GM12878 (cell line): ENCODE data around the gene MLIP. TPM values are rescaled to one million over a fixed set of nuclear protein-coding genes. Genes with fewer than 3 reads are reported as not detected.

Experiments
- ATAC-seq: fragments of 200-7000 bp; cut with Tn5 transposase; 3 replicates; pipeline ENCODE4 v1.9.1; 2020; ENCODE audit warnings: mild to moderate bottlenecking, moderate library complexity
- BruUV-seq: library from RNA; stranded (reverse); fragments of 400-500 nt; replicated peaks from 2 replicates; lab custom pipeline; 2021; lab: Mats Ljungman, UMichigan
- CTCF ChIA-PET: fragments of 300-600 bp; sonication (Branson Sonifier 250); formaldehyde crosslinking; extraction: SDS; loops from one replicate; lab custom pipeline; 2021; ENCODE audit warnings: inconsistent platforms; lab: Yijun Ruan, JAX
- POLR2A ChIA-PET: fragments of 350-600 bp; formaldehyde crosslinking; extraction: SDS; loops from one replicate; lab custom pipeline; 2021; ENCODE audit warnings: inconsistent platforms; lab: Charles Lee
- RAD21 ChIA-PET: fragments of 300-600 bp; sonication (Branson Sonifier 250); formaldehyde crosslinking; loops from one replicate; lab custom pipeline; 2023; ENCODE audit warnings: antibody characterized with exemption; ENCODE audit not compliant: unreplicated experiment; lab: Charles Lee
- SMC1A ChIA-PET: fragments of 300-600 bp; sonication (Branson Sonifier 250); formaldehyde crosslinking; loops from one replicate; lab custom pipeline; 2023; ENCODE audit not compliant: unreplicated experiment, uncharacterized antibody; lab: Charles Lee
- DNase-seq: peaks from one replicate; pipeline ENCODE4 v3.0.0-alpha.2; 2011; ENCODE audit warnings: low read depth, low spot score
- FAIRE-seq: peaks from 3 replicates; lab custom pipeline; 2011; peaks lifted over from hg19 to GRCh38; lab: Jason Lieb, UNC
- H2AFZ ChIP-seq: 2 replicates; pipeline ENCODE4 v1.6.0; 2011; ENCODE audit warnings: low read depth, low read length, control low read depth; ENCODE audit not compliant: control insufficient read depth
- H3K27ac ChIP-seq: 2 replicates; pipeline ENCODE4 v1.5.1; 2011; ENCODE audit warnings: control low read depth; ENCODE audit not compliant: control insufficient read depth, insufficient read depth
- H3K27me3 ChIP-seq, 2 experiments: replicated peaks in 1 of 2; 2 replicates each; pipeline versions ENCODE4 v1.6.0 to v1.6.1; 2011; ENCODE audit warnings: low read length in 1 of 2; ENCODE audit not compliant: control insufficient read depth in 2 of 2, insufficient read depth in 2 of 2
- H3K36me3 ChIP-seq, 2 experiments: 2 replicates each; pipeline ENCODE4 v1.5.1; 2011; ENCODE audit warnings: low read length in 1 of 2; ENCODE audit not compliant: control insufficient read depth in 2 of 2, insufficient read depth in 2 of 2
- H3K4me1 ChIP-seq: 2 replicates; pipeline ENCODE4 v1.6.1; 2011; ENCODE audit warnings: mild to moderate bottlenecking, low read length, moderate library complexity, mixed read lengths; ENCODE audit not compliant: control insufficient read depth, insufficient read depth
- H3K4me2 ChIP-seq: 2 replicates; pipeline ENCODE4 v1.6.0; 2011; ENCODE audit warnings: control low read depth; ENCODE audit not compliant: control insufficient read depth, insufficient read depth
- H3K4me3 ChIP-seq: fragments of 200-600 bp; sonication (generic); 2 replicates; pipeline ENCODE4 v1.5.1; 2016
- H3K79me2 ChIP-seq: 2 replicates; pipeline ENCODE4 v1.6.0; 2011; ENCODE audit warnings: low read length; ENCODE audit not compliant: control insufficient read depth, insufficient read depth
- H3K9ac ChIP-seq: 2 replicates; pipeline ENCODE4 v1.8.0; 2011; ENCODE audit warnings: low read length, control low read depth, mixed read lengths; ENCODE audit not compliant: control insufficient read depth, insufficient read depth
- H3K9me3 ChIP-seq: replicated peaks from 3 replicates; pipeline ENCODE4 v1.5.1; 2011; ENCODE audit warnings: mild to moderate bottlenecking, low read length; ENCODE audit not compliant: control insufficient read depth, insufficient read depth
- H4K20me1 ChIP-seq: 2 replicates; pipeline ENCODE4 v1.6.0; 2011; ENCODE audit not compliant: control insufficient read depth, insufficient read depth
- CREB1 ChIP-seq: IDR thresholded peaks from 2 replicates; pipeline ENCODE4 v1.6.1; 2012; ENCODE audit warnings: low read depth, mild to moderate bottlenecking, inconsistent platforms
- CREM ChIP-seq: IDR thresholded peaks from 2 replicates; pipeline ENCODE4 v1.6.1; 2014; ENCODE audit warnings: antibody characterized with exemption, low read depth
- ETV6 ChIP-seq, 2 experiments: fragments of 450-650 bp in 1 of 2; IDR thresholded peaks in 1 of 2; conservative IDR thresholded peaks in 1 of 2; 2 replicates each; pipeline ENCODE4 v1.6.1; 2014; ENCODE audit warnings: antibody characterized with exemption in 1 of 2, borderline replicate concordance in 1 of 2, low read depth in 1 of 2, mild to moderate bottlenecking in 1 of 2, moderate library complexity in 1 of 2
- FOS ChIP-seq: IDR thresholded peaks from 3 replicates; pipeline ENCODE4 v1.6.1; 2011; ENCODE audit warnings: borderline replicate concordance; ENCODE audit not compliant: insufficient read length; ENCODE audit errors: extremely low read depth
- HDAC2 ChIP-seq: fragments of 200-600 bp; sonication (generic); IDR thresholded peaks from 2 replicates; pipeline ENCODE4 v1.6.1; 2017
- IKZF1 ChIP-seq: fragments of 450-650 bp; conservative IDR thresholded peaks from 2 replicates; pipeline ENCODE4 v1.6.1; 2017; ENCODE audit warnings: antibody characterized with exemption, mild to moderate bottlenecking
- IRF4 ChIP-seq: IDR thresholded peaks from 2 replicates; pipeline ENCODE4 v1.6.1; 2011; ENCODE audit warnings: low read depth, low read length
- JUND ChIP-seq: IDR thresholded peaks from 2 replicates; pipeline ENCODE4 v1.6.1; 2012; ENCODE audit warnings: low read depth, mild to moderate bottlenecking, low read length, improper control_type of control experiment, moderate library complexity
- KAT2A ChIP-seq: conservative IDR thresholded peaks from 2 replicates; pipeline ENCODE4 v1.6.1; 2011; ENCODE audit warnings: low read depth, low read length; ENCODE audit not compliant: control insufficient read depth
- NFIC ChIP-seq: IDR thresholded peaks from 2 replicates; pipeline ENCODE4 v1.6.1; 2012; ENCODE audit warnings: low read depth, mild to moderate bottlenecking, inconsistent platforms, low read length, moderate library complexity
- PAX5 ChIP-seq: IDR thresholded peaks from 2 replicates; pipeline ENCODE4 v1.6.1; 2011; ENCODE audit warnings: low read depth, low read length, borderline replicate concordance
- POLR2AphosphoS5 ChIP-seq: IDR thresholded peaks from 2 replicates; pipeline ENCODE4 v1.6.1; 2011; ENCODE audit warnings: mild to moderate bottlenecking, low read length, inconsistent platforms
- SMAD1 ChIP-seq: fragments of 450-650 bp; IDR thresholded peaks from 2 replicates; pipeline ENCODE4 v1.6.1; 2018; ENCODE audit warnings: mild to moderate bottlenecking, low read depth; ENCODE audit not compliant: partially characterized antibody
- SP1 ChIP-seq: IDR thresholded peaks from one replicate; pipeline ENCODE4 v1.6.1; 2011; ENCODE audit warnings: low read depth, low read length
- in situ Hi-C: fragments of 300-500 bp; cut with MboI; formaldehyde crosslinking; loops from 9 replicates; pipeline ENCODE4 v1.14.3; 2018; ENCODE audit warnings: mixed read lengths
- intact Hi-C: fragments of 100-400 bp; cut with micrococcal nuclease; formaldehyde crosslinking; loops from one replicate; pipeline ENCODE4 v1.14.2; 2022; ENCODE audit not compliant: unreplicated experiment
- polyA plus RNA-seq, 11 experiments: library from polyadenylated mRNA; depleted of rRNA in 4 of 11; unstranded in 6 of 11; stranded (reverse) in 5 of 11; fragments of >200 nt; fragmentation: Nextera tagmentation in 4 of 11; fragmentation: Illumina TruSeq in 1 of 11; extraction: Ambion mirVana in 4 of 11; extraction: Trizol in 1 of 11; gene quantifications; 1 replicate in 1 of 11; 2 replicates in 10 of 11; pipeline versions ENCODE4 v1.2.1 to v1.2.3, GENCODE V29; 2011 to 2016; ENCODE audit warnings: inconsistent platforms in 2 of 11, missing spikeins in 2 of 11, low read depth in 1 of 11
- total RNA-seq, 4 experiments: library from RNA; depleted of rRNA in 3 of 4; stranded (reverse); fragments of >200 nt in 3 of 4; fragmentation: Illumina TruSeq in 1 of 4; extraction: Trizol in 1 of 4; gene quantifications; 2 replicates each; pipeline versions ENCODE4 v1.2.1 to v1.2.3, GENCODE V29; 2013 to 2021
- TF ChIP-seq, protein P1 (sequence below): IDR thresholded peaks from 2 replicates; pipeline ENCODE4 v1.6.1; 2012; ENCODE audit warnings: mild to moderate bottlenecking, low read depth, low read length
- TF ChIP-seq, protein P2 (sequence below): fragments of 450-650 bp; IDR thresholded peaks from 2 replicates; pipeline ENCODE4 v1.6.1; 2017; ENCODE audit warnings: antibody characterized with exemption, mild to moderate bottlenecking, moderate library complexity
- TF ChIP-seq, protein P3 (sequence below): IDR thresholded peaks from 2 replicates; pipeline ENCODE4 v1.6.1; 2011; ENCODE audit warnings: borderline replicate concordance, low read depth, mild to moderate bottlenecking, moderate library complexity, mixed read lengths, low read length; ENCODE audit not compliant: insufficient read depth; ENCODE audit errors: extremely low read length

MLIP gene
- total and polyA plus RNA-seq, 10 of the 15 experiments (the other 5 are each of a cell fraction or from before 2014, with no cell fraction given): not detected

DNA sequence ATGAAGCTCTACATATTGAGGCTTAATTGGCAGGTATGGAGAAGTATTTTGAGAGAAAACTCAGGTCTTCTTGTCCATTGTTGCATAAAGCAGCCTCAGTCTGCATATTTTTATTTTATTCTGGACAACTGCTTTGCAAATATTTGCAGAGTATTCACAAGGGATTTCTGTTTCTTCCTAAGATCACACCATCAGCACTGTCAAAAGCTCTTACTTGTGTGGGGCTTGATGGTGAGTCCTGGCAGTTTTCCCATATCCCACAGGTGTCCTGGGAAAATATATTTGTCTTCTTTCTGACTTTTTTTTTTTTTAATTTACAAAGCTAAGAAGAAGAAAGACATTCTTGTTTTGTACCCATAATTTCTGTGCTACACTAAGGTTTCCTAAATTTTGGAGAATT, 16.9 kb upstream of the MLIP start:
- H3K9me3 ChIP-seq: no peaks in the 10 kb centered on the region
- H3K27me3 ChIP-seq: no peaks in the 10 kb centered on the region; a peak in 1 of 4 replicates
- H3K4me3 ChIP-seq: no peak overlapping the region
- no peaks in the 10 kb centered on the region for H3K79me2 ChIP-seq
- H3K4me1 ChIP-seq: no peaks in the 10 kb centered on the region
- CTCF ChIA-PET: no interaction called here
- ATAC-seq: no peak
- TF ChIP-seq SP1 (no peak), HDAC2 (no peak), JUND (no peak), PAX5 (no peak), IKZF1 (no peak), FOS (no peak), IRF4 (no peak), CREM (no peak), CREB1 (no peak), POLR2AphosphoS5 (no peak), NFIC (no peak), ETV6 (conservative IDR thresholded peaks at IDR 0.05 in 1 of 2, IDR thresholded peaks at IDR 0.05 in 1 of 2; ENCODE audit: borderline replicate concordance in 1 of 2, low read depth in 1 of 2) (no peak), SMAD1 (no peak), KAT2A (no peak)
- TF ChIP-seq, protein P1, sequence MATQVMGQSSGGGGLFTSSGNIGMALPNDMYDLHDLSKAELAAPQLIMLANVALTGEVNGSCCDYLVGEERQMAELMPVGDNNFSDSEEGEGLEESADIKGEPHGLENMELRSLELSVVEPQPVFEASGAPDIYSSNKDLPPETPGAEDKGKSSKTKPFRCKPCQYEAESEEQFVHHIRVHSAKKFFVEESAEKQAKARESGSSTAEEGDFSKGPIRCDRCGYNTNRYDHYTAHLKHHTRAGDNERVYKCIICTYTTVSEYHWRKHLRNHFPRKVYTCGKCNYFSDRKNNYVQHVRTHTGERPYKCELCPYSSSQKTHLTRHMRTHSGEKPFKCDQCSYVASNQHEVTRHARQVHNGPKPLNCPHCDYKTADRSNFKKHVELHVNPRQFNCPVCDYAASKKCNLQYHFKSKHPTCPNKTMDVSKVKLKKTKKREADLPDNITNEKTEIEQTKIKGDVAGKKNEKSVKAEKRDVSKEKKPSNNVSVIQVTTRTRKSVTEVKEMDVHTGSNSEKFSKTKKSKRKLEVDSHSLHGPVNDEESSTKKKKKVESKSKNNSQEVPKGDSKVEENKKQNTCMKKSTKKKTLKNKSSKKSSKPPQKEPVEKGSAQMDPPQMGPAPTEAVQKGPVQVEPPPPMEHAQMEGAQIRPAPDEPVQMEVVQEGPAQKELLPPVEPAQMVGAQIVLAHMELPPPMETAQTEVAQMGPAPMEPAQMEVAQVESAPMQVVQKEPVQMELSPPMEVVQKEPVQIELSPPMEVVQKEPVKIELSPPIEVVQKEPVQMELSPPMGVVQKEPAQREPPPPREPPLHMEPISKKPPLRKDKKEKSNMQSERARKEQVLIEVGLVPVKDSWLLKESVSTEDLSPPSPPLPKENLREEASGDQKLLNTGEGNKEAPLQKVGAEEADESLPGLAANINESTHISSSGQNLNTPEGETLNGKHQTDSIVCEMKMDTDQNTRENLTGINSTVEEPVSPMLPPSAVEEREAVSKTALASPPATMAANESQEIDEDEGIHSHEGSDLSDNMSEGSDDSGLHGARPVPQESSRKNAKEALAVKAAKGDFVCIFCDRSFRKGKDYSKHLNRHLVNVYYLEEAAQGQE: no peak
- TF ChIP-seq, protein P2, sequence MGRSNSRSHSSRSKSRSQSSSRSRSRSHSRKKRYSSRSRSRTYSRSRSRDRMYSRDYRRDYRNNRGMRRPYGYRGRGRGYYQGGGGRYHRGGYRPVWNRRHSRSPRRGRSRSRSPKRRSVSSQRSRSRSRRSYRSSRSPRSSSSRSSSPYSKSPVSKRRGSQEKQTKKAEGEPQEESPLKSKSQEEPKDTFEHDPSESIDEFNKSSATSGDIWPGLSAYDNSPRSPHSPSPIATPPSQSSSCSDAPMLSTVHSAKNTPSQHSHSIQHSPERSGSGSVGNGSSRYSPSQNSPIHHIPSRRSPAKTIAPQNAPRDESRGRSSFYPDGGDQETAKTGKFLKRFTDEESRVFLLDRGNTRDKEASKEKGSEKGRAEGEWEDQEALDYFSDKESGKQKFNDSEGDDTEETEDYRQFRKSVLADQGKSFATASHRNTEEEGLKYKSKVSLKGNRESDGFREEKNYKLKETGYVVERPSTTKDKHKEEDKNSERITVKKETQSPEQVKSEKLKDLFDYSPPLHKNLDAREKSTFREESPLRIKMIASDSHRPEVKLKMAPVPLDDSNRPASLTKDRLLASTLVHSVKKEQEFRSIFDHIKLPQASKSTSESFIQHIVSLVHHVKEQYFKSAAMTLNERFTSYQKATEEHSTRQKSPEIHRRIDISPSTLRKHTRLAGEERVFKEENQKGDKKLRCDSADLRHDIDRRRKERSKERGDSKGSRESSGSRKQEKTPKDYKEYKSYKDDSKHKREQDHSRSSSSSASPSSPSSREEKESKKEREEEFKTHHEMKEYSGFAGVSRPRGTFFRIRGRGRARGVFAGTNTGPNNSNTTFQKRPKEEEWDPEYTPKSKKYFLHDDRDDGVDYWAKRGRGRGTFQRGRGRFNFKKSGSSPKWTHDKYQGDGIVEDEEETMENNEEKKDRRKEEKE: no peak
- TF ChIP-seq, protein P3, sequence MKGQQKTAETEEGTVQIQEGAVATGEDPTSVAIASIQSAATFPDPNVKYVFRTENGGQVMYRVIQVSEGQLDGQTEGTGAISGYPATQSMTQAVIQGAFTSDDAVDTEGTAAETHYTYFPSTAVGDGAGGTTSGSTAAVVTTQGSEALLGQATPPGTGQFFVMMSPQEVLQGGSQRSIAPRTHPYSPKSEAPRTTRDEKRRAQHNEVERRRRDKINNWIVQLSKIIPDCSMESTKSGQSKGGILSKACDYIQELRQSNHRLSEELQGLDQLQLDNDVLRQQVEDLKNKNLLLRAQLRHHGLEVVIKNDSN: no peak
- TF ChIP-seq, all 136 proteins: peak for 0
- Histone ChIP-seq H3K27ac (no peak overlapping the region), H3K4me2 (no peak overlapping the region), H3K9ac (no peak overlapping the region), H2AFZ (no peak overlapping the region), H4K20me1 (no peaks in the 10 kb centered on the region), H3K36me3 (no peaks in the 10 kb centered on the region)
- DNase-seq: no peak
- SMC1A ChIA-PET: no interaction called here
- no TSS peak for BruUV-seq
- RAD21 ChIA-PET: no interaction called here
- no peak for FAIRE-seq
- intact Hi-C loops: no loop called here
- POLR2A ChIA-PET: no interaction called here
- in situ Hi-C loops: no loop called here
